HepG2 (cell line): Measurements from ENCODE around the gene IKZF3. TPM values are rescaled to one million over a fixed set of nuclear protein-coding genes. Genes with fewer than 3 reads are reported as not detected.

Source experiments
- ARID5B ChIP-seq: IDR thresholded peaks from 2 replicates; pipeline ENCODE4 v1.4.0; 2020; ENCODE audit warnings: mild to moderate bottlenecking, missing genetic modification reagents
- ATRX ChIP-seq: sonication (generic); formaldehyde crosslinking; IDR thresholded peaks from 2 replicates; pipeline ENCODE4 v1.4.0; 2020; ENCODE audit warnings: missing genetic modification reagents, borderline replicate concordance
- MYC ChIP-seq: sonication (generic); formaldehyde crosslinking; IDR thresholded peaks from 2 replicates; pipeline ENCODE4 v1.9.0; 2021; ENCODE audit warnings: missing genetic modification reagents, borderline replicate concordance
- SAFB2 ChIP-seq: sonication (generic); formaldehyde crosslinking; IDR thresholded peaks from 2 replicates; pipeline ENCODE4 v1.5.1; 2020; ENCODE audit warnings: missing genetic modification reagents, low read depth, mild to moderate bottlenecking, borderline replicate concordance
- ZBTB40 ChIP-seq, 2 experiments: fragments of 450-650 bp in 1 of 2; sonication (generic) in 1 of 2; formaldehyde crosslinking in 1 of 2; IDR thresholded peaks; 2 replicates each; pipeline versions ENCODE4 v1.6.1 to v1.8.0; 2016 to 2022; ENCODE audit warnings: antibody characterized with exemption in 1 of 2, mild to moderate bottlenecking in 1 of 2, missing genetic modification reagents in 1 of 2
- ZFP91 ChIP-seq: sonication (generic); formaldehyde crosslinking; IDR thresholded peaks from 2 replicates; pipeline ENCODE4 v1.9.0; 2022; ENCODE audit warnings: missing genetic modification reagents, mild to moderate bottlenecking, borderline replicate concordance
- ZNF326 ChIP-seq: sonication (generic); formaldehyde crosslinking; IDR thresholded peaks from 2 replicates; pipeline ENCODE4 v1.4.0; 2020; ENCODE audit warnings: missing genetic modification reagents, borderline replicate concordance
- ZNF484 ChIP-seq: sonication (generic); formaldehyde crosslinking; IDR thresholded peaks from 2 replicates; pipeline ENCODE4 v1.5.1; 2020; ENCODE audit warnings: mild to moderate bottlenecking, low read depth, missing genetic modification reagents, borderline replicate concordance
- ZNF768 ChIP-seq: sonication (generic); formaldehyde crosslinking; IDR thresholded peaks from 2 replicates; pipeline ENCODE4 v1.4.0; 2020; ENCODE audit warnings: missing genetic modification reagents
- polyA plus RNA-seq, 8 experiments: library from polyadenylated mRNA; depleted of rRNA in 3 of 8; stranded (reverse) in 7 of 8; unstranded in 1 of 8; fragments of >200 nt; fragmentation: Illumina TruSeq in 4 of 8; extraction: Trizol in 4 of 8; gene quantifications; 2 replicates each; pipeline versions ENCODE4 v1.2.1 to v1.2.3, GENCODE V29; 2011 to 2016; ENCODE audit warnings: low read depth in 4 of 8, missing spikeins in 1 of 8, mixed read lengths in 1 of 8; ENCODE audit not compliant: insufficient read depth in 1 of 8
- total RNA-seq, 5 experiments: library from RNA; depleted of rRNA; stranded (reverse); fragments of >200 nt; fragmentation: Illumina TruSeq; extraction: Trizol; gene quantifications; 2 replicates each; pipeline ENCODE4 v1.2.3, GENCODE V29; 2016; ENCODE audit warnings: low read depth in 1 of 5

Gene IKZF3
- total and polyA plus RNA-seq, 2 of the 13 experiments (the other 11 are each of a cell fraction or from before 2014, with no cell fraction given) = not detected

GRCh38 chr17:39754161-39754957 is 109.8 kb downstream of the IKZF3 start (continued):
- TF ChIP-seq ARID5B (peak; percentile 80), ZNF484 (CRISPR knock-in tag) (0 out of 2 replicates have a peak, but pooled peaks have one; percentile 16), SAFB2 (CRISPR knock-in tag) (peak; percentile 99), ATRX (CRISPR knock-in tag) (no peak), ZNF768 (peak; percentile 57), ZBTB40 (IDR thresholded peaks at IDR 0.05) (no peak), ZBTB40 (CRISPR knock-in tag; IDR thresholded peaks at IDR 0.05) (peak; percentile 78), ZFP91 (CRISPR knock-in tag) (peak; percentile 93), MYC (peak; percentile 90), ZNF326 (no peak)
